ENCODE data around the gene STK4.

STK4 gene

GRCh38 chr20:45070932-45071632 lies 104.8 kb downstream of the STK4 start:
- DNase-seq (ENCODE audit: extremely low spot score, insufficient read length, low read depth) (no peak), FAIRE-seq (no peak)

- FAIRE-seq (no peak), DNase-seq (ENCODE audit: extremely low spot score, insufficient read length, low read depth) (no peak)
These were observed 105.8 kb downstream of the STK4 start for GRCh38 chr20:45072066-45072465.

- no peak for FAIRE-seq
- DNase-seq (ENCODE audit: extremely low spot score, insufficient read length, low read depth), result no peak
These were observed 106.9 kb downstream of the STK4 start for GRCh38 chr20:45073221-45073620.

DNA sequence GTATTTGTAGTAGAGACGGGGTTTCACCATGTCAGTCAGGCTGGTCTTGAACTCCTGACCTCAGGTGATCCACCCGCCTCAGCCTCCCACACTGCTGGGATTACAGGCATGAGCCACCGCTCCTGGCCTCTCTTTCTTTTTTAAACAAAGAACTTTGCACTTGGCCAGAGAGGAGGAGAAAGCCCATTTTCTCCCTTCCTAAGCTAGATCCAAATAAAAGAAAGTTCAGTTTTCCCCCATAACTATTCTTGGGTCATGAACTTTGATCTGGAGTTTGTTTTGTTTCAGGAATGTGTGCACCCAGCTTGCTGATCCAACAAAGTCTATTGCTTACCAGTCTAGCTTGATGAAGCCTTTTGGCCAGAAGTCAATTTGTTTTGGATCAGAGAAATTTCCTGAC lies 111.2 kb downstream of the STK4 start:
- FAIRE-seq, result no peak
- no peak for DNase-seq (ENCODE audit: extremely low spot score, insufficient read length, low read depth)

DNA sequence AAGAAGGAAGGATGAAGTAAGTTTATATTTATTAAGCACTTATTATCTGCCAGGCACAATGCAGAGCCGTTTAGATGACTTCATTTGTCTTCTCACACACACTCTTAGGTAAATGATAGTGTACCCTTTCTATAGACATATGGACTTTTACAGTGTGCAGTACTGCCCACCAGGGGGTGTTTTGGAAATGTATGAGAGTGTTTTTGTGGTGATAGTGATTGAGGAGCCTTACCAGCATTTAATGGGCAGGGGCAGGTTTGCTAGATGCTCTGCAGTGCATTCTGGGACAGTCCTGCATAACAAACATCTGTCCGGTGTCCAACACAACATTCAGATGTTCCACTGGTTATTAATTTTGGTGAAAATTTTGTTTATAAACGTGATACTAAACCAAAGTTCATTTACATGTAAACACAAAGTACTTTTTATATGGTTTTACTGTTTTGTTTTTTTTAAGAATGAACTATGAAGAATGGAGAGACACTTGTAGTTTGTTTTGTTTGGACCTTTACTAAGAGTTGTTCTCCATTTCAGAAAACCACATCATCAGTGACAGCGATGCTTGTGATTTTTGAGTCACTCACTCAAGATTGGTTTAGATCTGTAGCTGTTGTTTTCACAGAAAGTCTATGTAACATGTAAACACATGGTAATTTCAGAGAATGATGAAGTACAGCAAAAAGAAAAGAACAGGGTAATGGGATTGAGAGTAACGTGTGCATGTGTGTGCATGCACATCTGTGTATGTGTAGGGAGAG lies 114.7 kb downstream of the STK4 start:
- FAIRE-seq, result no peak

DNA sequence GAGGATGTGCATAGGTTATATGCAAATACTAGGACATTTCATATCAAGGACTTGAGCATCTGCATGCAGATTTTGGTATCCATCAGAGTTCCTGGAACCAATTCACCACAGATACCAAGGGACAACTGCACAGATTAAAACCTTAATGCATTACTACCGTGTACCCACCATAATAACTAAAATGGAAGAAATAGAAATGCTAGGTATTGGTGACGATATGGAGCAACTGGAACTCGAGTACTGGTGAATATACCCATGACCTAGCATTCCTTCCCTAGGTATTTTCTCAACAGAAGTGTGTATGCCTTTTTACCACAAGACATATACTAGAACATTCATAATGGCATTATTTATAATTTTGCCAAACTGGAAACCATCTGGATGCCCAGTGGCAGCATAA lies 116.2 kb downstream of the STK4 start:
- no peak for FAIRE-seq
- DNase-seq (ENCODE audit: extremely low spot score, insufficient read length, low read depth), result no peak

More for the DNA sequence above, 114.7 kb downstream of the STK4 start:
- DNase-seq (ENCODE audit: extremely low spot score, insufficient read length, low read depth), result no peak

- FAIRE-seq (no peak), DNase-seq (ENCODE audit: extremely low spot score, insufficient read length, low read depth) (no peak)
These were observed 116.8 kb downstream of the STK4 start for GRCh38 chr20:45083127-45083526.

- no peak for FAIRE-seq
- no peak for DNase-seq (ENCODE audit: extremely low spot score, insufficient read length, low read depth)
These were observed 119.0 kb downstream of the STK4 start for GRCh38 chr20:45085289-45085688.

GRCh38 chr20:45085867-45086266 lies 119.6 kb downstream of the STK4 start:
- FAIRE-seq, result no peak

DNA sequence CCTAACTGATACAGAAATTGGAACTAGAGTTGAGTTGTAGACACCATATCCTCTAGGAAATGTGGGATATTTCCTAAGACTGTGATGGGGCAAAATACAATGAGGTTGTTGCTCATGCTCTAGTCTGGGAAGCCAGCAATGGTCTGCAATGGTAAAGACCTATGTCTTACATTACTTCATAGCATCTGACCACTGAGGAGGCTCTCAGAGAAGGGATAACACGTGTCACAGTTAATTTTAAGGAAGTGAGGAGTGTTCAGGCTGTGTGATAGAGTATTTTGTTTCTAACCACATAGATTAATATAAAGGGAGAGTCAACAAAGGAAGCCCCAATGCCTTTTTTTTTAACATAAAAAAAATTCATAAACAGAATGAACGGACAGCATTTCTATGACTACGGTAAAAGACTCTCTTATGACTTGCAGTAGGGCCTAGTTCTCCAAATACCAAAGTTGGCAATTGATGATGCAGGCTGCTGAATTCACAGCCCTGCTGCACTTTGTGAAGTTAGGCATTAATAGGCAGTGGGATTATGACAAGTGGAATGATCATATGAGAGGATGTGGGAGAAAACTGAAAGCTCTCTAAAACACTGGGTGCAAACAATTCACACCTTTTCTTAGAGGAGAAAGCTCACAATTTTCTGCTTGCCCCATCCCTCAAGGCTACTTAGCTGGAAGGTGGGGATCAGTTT lies 120.9 kb downstream of the STK4 start:
- DNase-seq (ENCODE audit: extremely low spot score, insufficient read length, low read depth), result no peak
- FAIRE-seq, result no peak

More at GRCh38 chr20:45085867-45086266, 119.6 kb downstream of the STK4 start:
- DNase-seq (ENCODE audit: extremely low spot score, insufficient read length, low read depth), result no peak

- no peak for DNase-seq (ENCODE audit: extremely low spot score, insufficient read length, low read depth)
- FAIRE-seq, result no peak
These were observed 121.5 kb downstream of the STK4 start for GRCh38 chr20:45087814-45088213.

DNA sequence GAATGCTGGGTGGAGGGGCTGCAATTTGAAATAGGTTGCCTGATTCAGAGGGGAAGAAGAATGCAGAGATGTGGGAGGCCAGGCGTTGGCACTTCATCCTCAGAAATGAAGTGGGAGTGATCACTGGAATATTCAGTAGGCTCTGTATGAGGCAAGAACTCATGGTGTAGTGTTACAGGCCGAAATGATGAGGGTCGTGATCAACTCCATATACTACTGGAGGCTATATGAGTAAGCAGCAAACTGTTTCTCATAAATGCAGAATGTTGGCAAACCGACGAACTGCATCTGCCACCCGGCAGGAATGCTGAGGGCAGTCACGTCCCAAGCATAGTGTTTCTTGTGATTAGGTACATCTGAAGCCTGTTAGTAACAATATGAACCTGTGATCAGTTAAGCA lies 121.9 kb downstream of the STK4 start:
- FAIRE-seq (no peak), DNase-seq (ENCODE audit: extremely low spot score, insufficient read length, low read depth) (no peak)

GRCh38 chr20:45090481-45090880 lies 124.2 kb downstream of the STK4 start:
- no peak for DNase-seq (ENCODE audit: extremely low spot score, insufficient read length, low read depth)
- no peak for FAIRE-seq

DNA sequence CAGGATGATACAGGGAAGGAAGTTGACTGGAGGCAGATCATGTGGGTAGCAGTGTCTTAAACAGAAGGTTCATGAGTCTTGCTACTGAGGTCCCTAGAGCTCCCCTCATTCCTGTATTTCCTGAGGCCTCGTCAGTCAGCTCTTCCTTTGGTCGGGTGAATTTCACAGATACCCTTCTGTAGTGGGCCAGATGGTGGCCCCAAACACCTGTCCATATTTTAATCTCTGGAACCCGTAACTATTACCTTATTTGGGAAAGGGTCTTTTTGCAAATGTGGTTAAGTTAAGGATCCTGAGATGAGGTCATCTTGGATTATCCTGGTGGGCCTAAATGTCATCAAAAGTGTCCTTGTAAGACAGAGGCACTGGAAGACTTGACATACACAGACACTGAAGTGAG lies 125.1 kb downstream of the STK4 start:
- DNase-seq (ENCODE audit: extremely low spot score, insufficient read length, low read depth), result no peak
- FAIRE-seq, result no peak

GRCh38 chr20:45092898-45093297 lies 126.6 kb downstream of the STK4 start:
- no peak for DNase-seq (ENCODE audit: extremely low spot score, insufficient read length, low read depth)
- FAIRE-seq, result no peak

DNA sequence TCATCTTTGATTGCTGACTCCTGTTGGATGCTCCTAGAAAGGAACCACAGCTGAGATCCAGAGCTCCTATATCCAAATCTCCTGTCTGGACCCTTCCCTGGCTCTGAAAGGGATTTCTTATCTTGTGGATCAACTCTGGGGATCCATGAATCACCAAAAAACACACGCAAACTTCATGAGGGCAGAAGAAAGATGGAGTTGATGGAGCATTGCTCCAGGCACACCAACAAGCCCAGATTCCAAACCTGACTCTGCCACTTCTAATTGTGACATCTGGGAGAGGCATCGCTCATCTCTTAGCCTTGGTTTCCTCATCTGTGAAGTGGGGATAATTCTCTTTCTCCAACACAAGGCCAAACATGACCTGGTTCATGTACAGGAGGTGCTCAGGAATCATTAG lies 127.9 kb downstream of the STK4 start:
- FAIRE-seq (no peak), DNase-seq (ENCODE audit: extremely low spot score, insufficient read length, low read depth) (no peak)

DNA sequence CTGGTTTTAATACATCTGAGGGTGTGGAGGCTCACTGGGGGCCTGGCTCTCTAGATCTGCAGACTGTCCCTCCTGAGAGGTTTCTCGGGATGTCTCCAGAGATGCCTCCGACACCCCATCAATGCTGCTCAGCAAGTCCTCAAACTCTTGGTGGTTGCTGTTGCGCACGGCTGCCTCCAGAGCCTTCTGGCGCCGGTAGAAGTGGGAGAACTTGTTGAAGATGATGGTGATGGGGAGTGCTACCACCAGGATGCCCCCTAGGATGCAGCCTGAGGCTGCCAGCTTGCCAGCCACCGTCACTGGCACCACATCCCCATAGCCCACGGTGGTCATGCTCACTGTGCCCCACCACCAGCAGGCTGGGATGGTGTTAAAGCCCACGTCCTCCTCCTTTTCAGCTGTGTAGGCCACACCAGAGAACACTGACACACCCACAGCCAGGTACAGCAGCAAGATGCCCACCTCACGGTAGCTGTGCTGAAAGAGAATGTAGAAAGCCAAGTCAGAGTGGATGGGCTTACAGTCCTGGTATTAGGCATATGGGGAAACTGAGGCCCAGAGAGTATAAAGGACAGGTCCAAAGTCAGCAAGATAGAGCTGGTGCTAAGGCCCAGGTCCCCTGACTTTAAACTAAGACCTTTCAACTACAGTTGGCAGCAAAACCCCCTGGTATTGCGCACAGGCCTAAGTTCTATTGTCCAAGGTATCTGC lies 128.7 kb downstream of the STK4 start:
- no peak for DNase-seq (ENCODE audit: extremely low spot score, insufficient read length, low read depth)
- FAIRE-seq, result no peak

DNA sequence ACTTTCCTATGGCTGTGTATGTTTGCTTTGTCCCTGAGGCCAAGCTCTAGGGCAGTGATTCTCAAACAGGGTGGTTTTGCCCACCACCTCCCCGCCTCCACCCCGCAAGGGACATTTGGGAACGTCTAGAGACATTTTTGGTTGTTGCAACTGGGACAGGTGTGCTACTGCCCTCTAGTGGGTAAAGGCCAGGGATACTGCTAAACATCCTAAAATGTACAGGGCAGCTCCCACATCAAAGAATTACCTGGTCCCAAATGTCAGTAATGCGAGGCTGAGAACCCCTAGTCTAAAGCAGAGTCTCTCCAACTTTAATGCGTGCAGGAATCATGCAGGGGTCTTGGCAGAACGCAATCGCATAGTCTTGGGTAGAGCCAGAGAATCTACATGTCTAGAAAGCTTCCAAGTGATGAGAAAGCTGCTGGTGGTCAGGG lies 129.5 kb downstream of the STK4 start:
- peak; percentile 25 for DNase-seq (ENCODE audit: extremely low spot score, insufficient read length, low read depth)
- FAIRE-seq, result peak; percentile 81

DNA sequence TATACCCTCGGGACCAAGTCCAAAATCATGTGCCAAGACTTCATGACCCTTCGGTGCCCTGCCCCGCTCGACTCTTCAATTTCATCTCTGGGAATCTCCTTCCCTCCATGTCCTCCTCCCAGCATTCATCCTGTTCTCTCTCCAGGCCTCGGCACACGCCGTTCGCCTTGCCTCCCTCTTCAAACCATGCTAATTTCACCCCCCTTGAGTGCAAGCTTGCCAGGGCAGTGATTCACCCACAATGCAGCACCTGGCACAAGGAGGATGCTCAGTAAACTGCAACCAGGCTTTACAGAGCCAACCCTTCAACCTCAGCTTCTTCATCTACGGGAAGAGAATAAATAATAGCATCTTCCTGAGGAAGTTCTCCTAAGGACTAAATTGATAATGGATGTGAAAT lies 130.5 kb downstream of the STK4 start:
- DNase-seq (ENCODE audit: extremely low spot score, insufficient read length, low read depth) (no peak), FAIRE-seq (no peak)

- FAIRE-seq (no peak), DNase-seq (ENCODE audit: extremely low spot score, insufficient read length, low read depth) (no peak)
These were observed 131.3 kb downstream of the STK4 start for GRCh38 chr20:45097485-45098102.

All from GM18507 (cell line).